Fibroblast of skin of right quadriceps (primary cell): Measurements from ENCODE around the gene CFAP99.
A peak's percentile ranks its signal among the peaks of the same experiment; 100 is the strongest.

Experiments used
- DNase-seq: peaks from one replicate; pipeline ENCODE4 v3.0.0-alpha.2; 2013

The CFAP99 gene

GRCh38 chr4:2432004-2432403 lies 13.2 kb downstream of the CFAP99 start:
- no peak for DNase-seq

- DNase-seq = peak; percentile 17
These were observed 14.3 kb downstream of the CFAP99 start for GRCh38 chr4:2432991-2433530.

- DNase-seq = no peak
These were observed 15.0 kb downstream of the CFAP99 start for GRCh38 chr4:2433609-2434350.

- no peak for DNase-seq
These were observed 15.7 kb downstream of the CFAP99 start for GRCh38 chr4:2434420-2434819.

- no peak for DNase-seq
These were observed 17.5 kb downstream of the CFAP99 start for GRCh38 chr4:2436301-2436700.

- no peak for DNase-seq
These were observed 18.2 kb downstream of the CFAP99 start for GRCh38 chr4:2436761-2437474.

GRCh38 chr4:2437475-2438215 lies 18.9 kb downstream of the CFAP99 start:
- DNase-seq = no peak

- no peak for DNase-seq
These were observed 20.3 kb downstream of the CFAP99 start for GRCh38 chr4:2438822-2439718.

- DNase-seq = peak; percentile 39
These were observed 22.8 kb downstream of the CFAP99 start for GRCh38 chr4:2441393-2442174.

- DNase-seq = no peak
These were observed 23.6 kb downstream of the CFAP99 start for GRCh38 chr4:2442175-2442993.

GRCh38 chr4:2443061-2443730 lies 24.4 kb downstream of the CFAP99 start:
- DNase-seq = no peak

GRCh38 chr4:2443956-2444740 lies 25.4 kb downstream of the CFAP99 start:
- DNase-seq = no peak

- DNase-seq = no peak
These were observed 26.4 kb downstream of the CFAP99 start for GRCh38 chr4:2445130-2445529.

GRCh38 chr4:2445571-2445970 lies 26.8 kb downstream of the CFAP99 start:
- no peak for DNase-seq

GRCh38 chr4:2446656-2447564 lies 28.2 kb downstream of the CFAP99 start:
- DNase-seq = no peak

GRCh38 chr4:2448589-2448988 lies 29.8 kb downstream of the CFAP99 start:
- no peak for DNase-seq

- DNase-seq = no peak
These were observed 30.3 kb downstream of the CFAP99 start for GRCh38 chr4:2449051-2449450.
